HepG2 (cell line): ENCODE data around the gene AHRR. TPM values are rescaled to one million over a fixed set of nuclear protein-coding genes. Genes with fewer than 3 reads are reported as not detected.

ENCODE experiments used
- ATAC-seq: fragments of 200-7000 bp; cut with Tn5 transposase; 3 replicates; pipeline ENCODE4 v1.9.1; 2020; ENCODE audit warnings: mild to moderate bottlenecking, moderate library complexity
- BruUV-seq: library from RNA; stranded (reverse); fragments of 400-500 nt; replicated peaks from 2 replicates; lab custom pipeline; 2021; lab: Mats Ljungman, UMichigan
- CTCF ChIA-PET: fragments of 300-600 bp; formaldehyde crosslinking; extraction: SDS; loops from one replicate; lab custom pipeline; 2021; ENCODE audit warnings: low total read pairs, inconsistent platforms, low intra/inter-chr PET ratio; lab: Yijun Ruan, JAX
- POLR2A ChIA-PET: fragments of 350-600 bp; sonication (Branson Sonifier 250); formaldehyde crosslinking; loops from one replicate; lab custom pipeline; 2020; ENCODE audit warnings: antibody characterized with exemption, inconsistent platforms; lab: Yijun Ruan, JAX
- DNase-seq: peaks from one replicate; pipeline ENCODE4 v3.0.0-alpha.2; 2015; ENCODE audit warnings: low spot score
- FAIRE-seq: peaks from 3 replicates; lab custom pipeline; 2011; peaks lifted over from hg19 to GRCh38; lab: Jason Lieb, UNC
- H2AFZ ChIP-seq: one replicate; pipeline ENCODE4 v1.6.1; 2011; ENCODE audit warnings: low read length, inconsistent platforms
- H3K27ac ChIP-seq: fragments of 300-600 bp; 3 replicates; pipeline ENCODE4 v1.8.0; 2011; ENCODE audit warnings: mixed run types, mild to moderate bottlenecking, mixed read lengths, low read length, inconsistent platforms; ENCODE audit not compliant: insufficient read depth; ENCODE audit errors: extremely low read length
- H3K27me3 ChIP-seq, 2 experiments: fragments of 200-600 bp in 1 of 2; 2 replicates in 1 of 2; 3 replicates in 1 of 2; pipeline versions ENCODE4 v1.6.0 to v1.8.0; 2011; ENCODE audit warnings: low read length in 2 of 2, mild to moderate bottlenecking in 2 of 2, moderate library complexity in 2 of 2, inconsistent platforms in 1 of 2; ENCODE audit not compliant: insufficient read depth in 2 of 2, control insufficient read depth in 1 of 2
- H3K36me3 ChIP-seq, 2 experiments: fragments of 200-600 bp in 1 of 2; replicated peaks in 1 of 2; 2 replicates in 1 of 2; 3 replicates in 1 of 2; pipeline versions ENCODE4 v1.5.1 to v1.8.0; 2011; ENCODE audit warnings: low read length in 2 of 2, inconsistent platforms in 1 of 2; ENCODE audit not compliant: insufficient read depth in 2 of 2, control insufficient read depth in 1 of 2
- H3K4me1 ChIP-seq: 2 replicates; pipeline ENCODE4 v1.5.1; 2012; ENCODE audit warnings: low read length, inconsistent platforms; ENCODE audit not compliant: insufficient read depth
- H3K4me2 ChIP-seq: 2 replicates; pipeline ENCODE4 v1.6.0; 2011; ENCODE audit warnings: low read depth, low read length, inconsistent platforms
- H3K4me3 ChIP-seq, 3 experiments: fragments of 200-600 bp in 1 of 3; sonication (generic), shearing (Covaris generic) in 1 of 3; replicated peaks in 1 of 3; 2 replicates each; pipeline ENCODE4 v1.5.1; 2011 to 2016; ENCODE audit warnings: low read length in 3 of 3, inconsistent platforms in 2 of 3, low read depth in 2 of 3, mild to moderate bottlenecking in 2 of 3, control low read depth in 1 of 3, mixed read lengths in 1 of 3; ENCODE audit not compliant: insufficient read depth in 1 of 3
- H3K79me2 ChIP-seq: one replicate; pipeline ENCODE4 v1.6.1; 2011; ENCODE audit warnings: low read length, inconsistent platforms; ENCODE audit not compliant: insufficient read depth
- H3K9ac ChIP-seq: 2 replicates; pipeline ENCODE4 v1.6.0; 2011; ENCODE audit warnings: mild to moderate bottlenecking, low read depth, low read length, inconsistent platforms; ENCODE audit not compliant: insufficient read depth
- H3K9me3 ChIP-seq: 2 replicates; pipeline ENCODE4 v1.5.1; 2012; ENCODE audit warnings: mild to moderate bottlenecking, low read length
- H4K20me1 ChIP-seq: 2 replicates; pipeline ENCODE4 v1.6.0; 2011; ENCODE audit warnings: inconsistent platforms, mild to moderate bottlenecking, low read length, moderate library complexity; ENCODE audit not compliant: insufficient read depth
- ELF1 ChIP-seq: sonication (generic); formaldehyde crosslinking; IDR thresholded peaks from 2 replicates; pipeline ENCODE4 v1.4.0; 2020; ENCODE audit warnings: missing genetic modification reagents
- FIP1L1 ChIP-seq: fragments of 200-400 bp; formaldehyde crosslinking; IDR thresholded peaks from 2 replicates; pipeline ENCODE4 v1.6.1; 2018; ENCODE audit warnings: low read depth, mild to moderate bottlenecking, low read length, moderate library complexity, borderline replicate concordance; ENCODE audit not compliant: insufficient read depth
- FOXA1 ChIP-seq, 2 experiments: fragments of 450-650 bp in 1 of 2; sonication (generic) in 1 of 2; formaldehyde crosslinking in 1 of 2; IDR thresholded peaks; 2 replicates each; pipeline versions ENCODE4 v1.4.0 to v1.6.1; 2016 to 2020; ENCODE audit warnings: missing genetic modification reagents in 1 of 2
- GABPB1 ChIP-seq: IDR thresholded peaks from 2 replicates; pipeline ENCODE4 v1.6.1; 2016; ENCODE audit warnings: mild to moderate bottlenecking, missing genetic modification reagents, moderate library complexity, missing compliant biosample characterization
- KAT2B ChIP-seq: fragments of 150-350 bp; IDR thresholded peaks from 2 replicates; pipeline ENCODE4 v1.6.1; 2014; ENCODE audit warnings: low read depth, low read length, borderline replicate concordance
- NCOA2 ChIP-seq: sonication (generic); formaldehyde crosslinking; IDR thresholded peaks from 2 replicates; pipeline ENCODE4 v1.8.0; 2022; ENCODE audit warnings: inconsistent platforms
- NFKBIZ ChIP-seq: IDR thresholded peaks from 2 replicates; pipeline ENCODE4 v1.6.1; 2018; ENCODE audit warnings: missing genetic modification reagents, missing compliant biosample characterization
- NFRKB ChIP-seq: fragments of 450-650 bp; IDR thresholded peaks from 2 replicates; pipeline ENCODE4 v1.6.1; 2017
- NR2F2 ChIP-seq: IDR thresholded peaks from 2 replicates; pipeline ENCODE4 v1.6.1; 2012; ENCODE audit warnings: low read depth, inconsistent platforms, borderline replicate concordance
- RORA ChIP-seq: sonication (generic); formaldehyde crosslinking; IDR thresholded peaks from 2 replicates; pipeline ENCODE4 v1.5.0; 2020; ENCODE audit warnings: mild to moderate bottlenecking, missing genetic modification reagents, moderate library complexity
- SMAD9 ChIP-seq: sonication (generic); formaldehyde crosslinking; IDR thresholded peaks from 2 replicates; pipeline ENCODE4 v1.5.1; 2020; ENCODE audit warnings: mild to moderate bottlenecking, missing genetic modification reagents
- TRAFD1 ChIP-seq: sonication (generic); formaldehyde crosslinking; IDR thresholded peaks from 2 replicates; pipeline ENCODE4 v1.5.1; 2020; ENCODE audit warnings: missing genetic modification reagents, mild to moderate bottlenecking, borderline replicate concordance
- YY1 ChIP-seq: IDR thresholded peaks from 2 replicates; pipeline ENCODE4 v1.6.1; 2011; ENCODE audit warnings: low read length, low read depth, moderate library complexity, mild to moderate bottlenecking; ENCODE audit not compliant: insufficient read depth, insufficient replicate concordance
- ZBTB4 ChIP-seq: sonication (generic); formaldehyde crosslinking; IDR thresholded peaks from 2 replicates; pipeline ENCODE4 v1.4.0; 2020; ENCODE audit warnings: missing genetic modification reagents, mild to moderate bottlenecking, borderline replicate concordance
- ZFP90 ChIP-seq: sonication (generic); formaldehyde crosslinking; IDR thresholded peaks from 2 replicates; pipeline ENCODE4 v1.8.0; 2022; ENCODE audit warnings: missing genetic modification reagents, mild to moderate bottlenecking, inconsistent platforms, borderline replicate concordance
- ZMYM2 ChIP-seq: sonication (generic); formaldehyde crosslinking; IDR thresholded peaks from 2 replicates; pipeline ENCODE4 v1.8.0; 2022; ENCODE audit warnings: mild to moderate bottlenecking, missing genetic modification reagents
- ZNF383 ChIP-seq: sonication (generic); formaldehyde crosslinking; IDR thresholded peaks from 2 replicates; pipeline ENCODE4 v1.4.0; 2020; ENCODE audit warnings: missing genetic modification reagents, mild to moderate bottlenecking, borderline replicate concordance
- ZNF83 ChIP-seq: sonication (generic); formaldehyde crosslinking; IDR thresholded peaks from 2 replicates; pipeline ENCODE4 v1.4.0; 2020; ENCODE audit warnings: missing genetic modification reagents, mild to moderate bottlenecking, borderline replicate concordance
- WGBS: methylation state at CpG from one replicate; pipeline ENCODE4 v1.1.6; 2017; ENCODE audit warnings: low lambda C conversion rate; 5-methylcytosine and 5-hydroxymethylcytosine counted together
- in situ Hi-C: cut with HindIII; loops from 2 replicates; pipeline ENCODE4 v1.10.0; 2017; ENCODE audit warnings: low pct_unique_long_range_greater_than_20kb; ENCODE audit not compliant: extremely low pct_ligation_motif_present
- intact Hi-C: fragments of 100-400 bp; cut with micrococcal nuclease; formaldehyde crosslinking; loops from one replicate; pipeline ENCODE4 v1.10.0; 2022; ENCODE audit not compliant: unreplicated experiment
- polyA plus RNA-seq, 8 experiments: library from polyadenylated mRNA; depleted of rRNA in 3 of 8; stranded (reverse) in 7 of 8; unstranded in 1 of 8; fragments of >200 nt; fragmentation: Illumina TruSeq in 4 of 8; extraction: Trizol in 4 of 8; gene quantifications; 2 replicates each; pipeline versions ENCODE4 v1.2.1 to v1.2.3, GENCODE V29; 2011 to 2016; ENCODE audit warnings: low read depth in 4 of 8, missing spikeins in 1 of 8, mixed read lengths in 1 of 8; ENCODE audit not compliant: insufficient read depth in 1 of 8
- total RNA-seq, 5 experiments: library from RNA; depleted of rRNA; stranded (reverse); fragments of >200 nt; fragmentation: Illumina TruSeq; extraction: Trizol; gene quantifications; 2 replicates each; pipeline ENCODE4 v1.2.3, GENCODE V29; 2016; ENCODE audit warnings: low read depth in 1 of 5
- TF ChIP-seq, protein P1 (sequence below): sonication (generic); formaldehyde crosslinking; IDR thresholded peaks from 2 replicates; pipeline ENCODE4 v1.8.0; 2022; ENCODE audit warnings: missing genetic modification reagents, low read depth, mild to moderate bottlenecking, borderline replicate concordance

AHRR gene
- total and polyA plus RNA-seq, 2 of the 13 experiments (the other 11 are each of a cell fraction or from before 2014, with no cell fraction given), result 0.28 to 0.35 TPM

- TF ChIP-seq TRAFD1, result no peak
- TF ChIP-seq GABPB1 (CRISPR knock-in tag), result no peak
- no peak for TF ChIP-seq FOXA1 (IDR thresholded peaks at IDR 0.05)
- TF ChIP-seq FOXA1 (CRISPR knock-in tag; IDR thresholded peaks at IDR 0.05), result no peak
These were observed 141.8 kb downstream of the AHRR start (continued) for GRCh38 chr5:463301-463700.

GRCh38 chr5:463952-464351, 142.4 kb downstream of the AHRR start:
- in situ Hi-C loops (no loop called here), intact Hi-C loops (no loop called here)
- Histone ChIP-seq H2AFZ (no peak overlapping the region), H3K27ac (no peak overlapping the region), H3K9me3 (no peaks in the 10 kb centered on the region), H3K4me2 (no peak overlapping the region), H3K9ac (no peak overlapping the region), H3K4me1 (no peaks in the 10 kb centered on the region), H4K20me1 (no peaks in the 10 kb centered on the region), H3K27me3 (no peaks in the 10 kb centered on the region), H3K36me3 (peaks cover 10 to 27% of the 10 kb centered on the region in 2 experiments; a peak in 3 of 5 replicates), H3K4me3 (no peak overlapping the region), H3K79me2 (no peaks in the 10 kb centered on the region)
- ChIA-PET POLR2A (no interaction called here), CTCF (no interaction called here)
- 98% methylated on average over 18 of the region's 18 CpGs for WGBS
- DNase-seq (no peak), FAIRE-seq (no peak), ATAC-seq (no peak)
- no TSS peak for BruUV-seq
- TF ChIP-seq ZNF83 (no peak), SMAD9 (CRISPR knock-in tag) (no peak), NCOA2 (no peak), ZMYM2 (CRISPR knock-in tag) (no peak), ZBTB4 (CRISPR knock-in tag) (no peak), YY1 (no peak), FIP1L1 (no peak), ZFP90 (CRISPR knock-in tag) (no peak), NFRKB (no peak), KAT2B (no peak), NR2F2 (no peak), ZNF383 (CRISPR knock-in tag) (no peak), RORA (CRISPR knock-in tag) (no peak), NFKBIZ (CRISPR knock-in tag) (no peak), ELF1 (CRISPR knock-in tag) (no peak)
- TF ChIP-seq, protein P1, sequence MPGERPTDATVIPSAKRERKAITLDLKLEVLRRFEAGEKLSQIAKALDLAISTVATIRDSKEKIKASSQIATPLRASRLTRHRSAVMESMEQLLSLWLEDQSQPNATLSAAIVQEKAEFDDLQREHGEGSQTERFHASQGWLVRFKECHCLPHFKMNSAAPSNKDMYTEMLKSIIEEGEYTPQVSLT (CRISPR knock-in tag), result no peak
